Measurements from ENCODE around the gene LRRFIP2.
"Not testable (repeated sequence)": the region's sequence is repeated elsewhere in the genome, so short reads cannot be mapped to it uniquely, and the experiment has no call there.

The LRRFIP2 gene

DNA sequence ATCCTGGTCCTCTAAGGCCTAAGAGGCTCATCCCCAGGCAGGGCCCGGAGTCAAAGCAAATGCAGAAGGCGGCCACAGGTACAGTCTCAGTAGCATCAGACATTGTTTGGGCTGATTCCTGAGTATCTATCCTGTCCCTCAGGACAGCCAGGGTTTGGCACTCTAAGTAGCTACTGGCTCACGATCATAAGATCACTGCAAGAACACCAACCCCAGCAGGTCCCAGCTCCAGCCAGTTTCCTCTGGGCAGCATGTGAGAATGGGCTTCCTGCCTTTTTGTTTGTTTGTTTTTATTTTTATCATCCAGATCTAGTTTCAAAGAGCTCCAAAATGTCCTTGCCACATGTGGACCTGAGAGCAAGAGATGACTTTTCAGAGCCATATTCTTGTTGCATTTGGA lies 32.7 kb downstream of the LRRFIP2 start:
- DNase-seq = no peak

DNA sequence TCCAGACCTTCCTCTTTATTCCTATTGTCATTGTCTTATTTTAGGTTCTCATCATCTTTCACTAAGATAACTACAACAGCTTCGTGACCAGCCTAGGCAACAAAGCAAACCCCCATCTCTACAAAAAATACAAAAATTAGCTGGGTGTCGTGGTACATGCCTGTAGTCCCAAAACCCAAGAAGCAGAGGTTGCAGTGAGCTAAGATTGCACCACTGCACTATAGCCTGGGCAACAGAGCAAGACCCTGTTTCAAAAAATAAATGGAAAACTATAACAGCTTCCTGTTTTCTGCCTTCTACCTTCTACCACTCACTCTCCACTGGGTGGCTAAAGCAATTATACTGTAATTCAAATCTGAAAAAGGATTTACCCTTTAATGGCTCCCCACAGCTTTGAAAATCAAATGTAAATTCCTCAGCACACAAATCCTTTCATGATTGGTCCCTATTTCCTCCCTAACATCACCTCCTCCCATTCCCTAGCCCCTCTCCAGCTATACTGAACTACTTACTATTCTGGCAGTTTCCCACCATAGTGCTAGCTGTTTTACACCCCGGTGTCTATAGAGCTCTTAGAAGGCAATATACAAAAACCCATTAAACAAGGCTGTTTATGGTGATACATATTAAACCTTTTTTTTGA lies 33.4 kb downstream of the LRRFIP2 start:
- DNase-seq = no peak

DNA sequence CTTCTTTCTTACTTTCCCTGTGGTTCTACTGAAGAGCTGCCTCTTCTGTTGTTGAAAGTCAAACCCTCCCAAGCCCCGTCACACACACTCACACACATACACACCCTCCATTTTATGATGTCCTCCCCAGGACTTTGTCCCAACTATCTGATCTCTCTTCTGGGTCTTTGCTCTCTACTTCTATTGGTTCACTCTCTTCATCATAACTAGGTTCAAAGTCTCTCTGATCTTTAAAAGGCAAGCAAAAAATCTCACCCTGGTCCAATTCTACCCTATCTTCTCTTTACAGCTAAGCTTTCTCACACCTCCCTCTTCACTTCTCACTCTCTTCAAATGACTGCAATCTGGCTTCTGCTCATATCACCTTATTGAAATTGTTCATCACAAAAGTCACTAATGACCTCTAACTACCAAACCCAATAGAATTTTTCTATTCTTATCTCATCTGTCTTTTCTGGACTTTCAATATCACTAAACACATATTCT lies 34.8 kb downstream of the LRRFIP2 start:
- no peak for DNase-seq

DNA sequence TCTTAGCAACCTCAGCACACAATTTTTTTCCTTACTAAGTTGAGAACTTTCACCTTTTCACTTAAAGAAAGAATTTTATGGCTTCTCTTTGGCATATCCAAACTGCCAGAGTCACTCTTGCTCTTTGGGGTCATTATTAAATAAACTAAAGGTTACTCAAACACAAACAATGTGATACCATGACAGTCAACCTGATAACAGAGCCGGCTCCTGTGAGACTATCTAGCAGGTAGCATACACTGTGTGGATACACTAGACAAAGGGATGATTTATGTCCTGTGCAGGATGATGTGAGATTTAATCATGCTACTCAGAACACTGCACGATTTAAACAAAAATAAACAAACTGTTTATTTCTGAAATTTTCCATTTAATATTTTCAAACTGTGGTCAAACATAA lies 35.6 kb downstream of the LRRFIP2 start:
- DNase-seq = no peak

DNA sequence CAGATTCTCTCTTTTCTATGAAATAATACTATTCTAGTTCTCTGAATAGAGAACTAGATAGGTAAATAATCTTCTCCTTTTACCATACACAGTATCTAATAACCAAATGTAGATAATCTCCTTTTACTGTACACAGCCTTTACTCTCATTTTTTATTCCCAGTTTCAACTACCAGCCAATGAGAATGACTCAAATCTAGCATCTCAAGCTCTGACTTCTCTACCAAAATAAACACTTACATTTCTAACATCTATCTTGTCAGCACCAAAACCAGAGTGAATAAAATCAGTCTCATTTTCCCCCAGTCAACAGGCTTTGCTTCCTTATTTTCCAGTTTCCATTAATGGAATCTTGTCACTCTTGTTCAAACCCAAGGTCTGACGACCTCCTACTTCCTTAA lies 36.9 kb downstream of the LRRFIP2 start:
- DNase-seq = no peak

DNA sequence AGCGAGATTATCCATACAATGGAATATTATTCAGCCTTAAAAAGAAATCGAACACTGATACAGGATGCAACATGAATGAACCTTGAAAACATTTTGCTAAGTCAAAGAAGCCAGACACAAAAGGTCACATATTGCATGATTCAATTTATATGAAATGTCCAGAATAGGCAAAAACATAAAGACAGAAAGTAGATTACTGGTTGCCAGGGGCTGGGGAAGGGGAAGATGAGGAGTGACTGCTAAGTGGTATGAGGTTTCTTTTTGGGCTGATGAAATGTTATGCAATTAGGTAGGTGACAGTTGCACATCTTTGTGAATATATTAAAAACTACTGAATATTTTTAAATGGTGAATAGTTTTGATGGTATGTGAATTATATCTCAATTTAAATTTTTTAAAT lies 38.3 kb downstream of the LRRFIP2 start:
- DNase-seq = no peak

DNA sequence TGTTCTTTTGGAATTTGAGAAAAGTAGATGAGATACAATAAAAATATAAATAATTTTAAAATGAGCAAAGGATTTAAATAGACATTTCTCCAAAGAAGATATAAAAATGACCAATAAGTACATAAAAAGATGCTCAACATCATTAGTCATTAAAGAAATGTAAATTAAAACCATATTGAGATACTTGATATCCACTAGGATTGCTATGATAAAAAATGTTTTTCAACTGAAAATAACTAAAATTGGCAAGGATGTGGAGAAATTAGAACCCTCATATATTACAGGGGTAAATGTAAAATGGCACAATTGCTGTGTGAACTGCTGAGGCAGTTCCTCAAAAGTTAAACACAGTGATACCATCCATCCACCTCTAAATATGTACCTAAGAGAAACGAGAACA lies 38.8 kb downstream of the LRRFIP2 start:
- DNase-seq = no peak

DNA sequence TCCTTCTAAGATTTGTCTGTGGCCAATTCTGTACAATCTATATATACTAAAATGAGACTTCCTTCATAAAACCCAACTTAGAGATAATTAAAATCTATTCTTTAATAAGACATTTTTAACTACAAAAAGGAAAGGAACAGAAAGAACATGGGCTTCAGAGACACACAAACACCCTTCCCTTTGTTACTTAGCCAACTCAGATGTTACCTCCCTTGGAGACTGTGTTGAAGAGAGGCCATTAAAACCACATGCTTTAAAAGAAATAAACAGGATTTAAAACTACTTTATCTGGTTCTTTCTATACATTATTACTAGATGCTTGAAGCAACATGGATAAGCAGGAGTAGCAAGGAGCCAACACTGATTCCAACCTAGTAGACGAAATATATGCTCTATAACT lies 42.0 kb downstream of the LRRFIP2 start:
- no peak for DNase-seq

DNA sequence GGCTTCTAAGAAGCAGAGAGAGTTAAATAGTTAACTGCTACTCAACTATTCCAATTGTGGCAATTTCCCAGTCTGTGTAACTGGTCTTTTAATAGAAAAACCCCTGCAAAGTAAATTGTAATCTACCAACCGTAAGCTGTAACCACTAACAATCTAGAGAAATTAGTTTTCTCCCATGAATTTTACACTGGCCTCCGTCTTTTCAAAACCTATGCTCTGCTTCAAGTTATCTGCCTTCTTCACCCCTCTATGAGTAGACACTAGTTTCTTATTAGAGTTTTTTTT lies 42.6 kb downstream of the LRRFIP2 start:
- no peak for DNase-seq

DNA sequence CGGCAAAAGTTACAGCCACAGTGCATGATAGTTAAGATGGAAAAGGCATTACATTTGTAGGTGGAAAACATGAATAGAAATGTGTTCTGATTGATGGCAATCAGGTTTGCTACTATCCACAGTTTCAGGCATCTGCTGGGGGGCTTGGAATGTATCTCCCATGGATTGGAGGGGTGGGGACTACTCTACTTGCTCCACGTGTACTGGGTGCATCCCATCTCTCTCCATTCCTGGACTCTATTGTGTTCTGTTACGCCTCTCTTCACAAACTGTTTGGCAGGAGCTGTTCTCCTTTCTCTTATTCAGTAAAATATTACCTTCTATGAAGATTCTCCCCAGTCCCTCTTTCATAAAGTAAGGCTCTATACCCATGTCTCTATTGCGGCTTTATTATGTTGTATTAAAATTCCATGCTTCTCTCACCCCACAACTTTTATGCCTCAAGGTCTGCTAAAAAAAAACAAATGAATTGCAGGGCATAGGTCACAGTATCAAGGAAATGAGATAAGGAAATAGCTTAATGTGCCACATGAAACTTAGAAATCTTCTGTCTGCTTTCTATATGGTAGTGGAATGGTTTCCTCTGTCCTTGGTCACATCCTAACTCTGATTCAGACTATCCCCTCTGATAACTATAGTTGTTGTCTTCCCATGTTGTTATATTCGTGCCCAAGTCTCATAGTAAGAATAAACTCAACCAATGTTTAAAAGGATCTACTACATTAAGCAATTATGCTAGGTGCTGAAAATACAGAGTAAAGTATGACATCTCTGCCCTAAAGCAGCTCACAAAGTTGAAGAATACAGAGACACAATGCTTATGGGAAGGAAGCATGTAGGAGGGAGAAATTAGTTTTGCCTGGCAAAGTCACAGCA lies 43.2 kb downstream of the LRRFIP2 start:
- no peak for DNase-seq

DNA sequence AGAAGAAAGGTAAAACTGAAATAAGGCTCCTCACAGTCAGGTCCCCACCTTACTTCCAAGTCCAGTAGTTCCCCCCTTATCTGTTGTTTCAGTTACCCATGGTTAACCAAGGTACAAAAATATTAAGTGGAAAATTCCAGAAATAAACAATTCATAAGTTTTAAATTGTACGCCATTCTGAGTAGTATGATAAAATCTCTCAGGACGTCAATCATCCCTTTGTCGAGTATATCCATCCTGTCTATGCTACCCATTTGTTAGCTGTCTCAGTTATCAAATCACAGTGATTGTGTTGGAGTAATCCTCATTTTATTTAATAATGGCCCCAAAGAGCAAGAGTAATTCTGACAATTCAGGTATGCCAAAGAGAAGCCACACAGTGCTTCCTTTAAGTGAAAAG lies 43.9 kb downstream of the LRRFIP2 start:
- no peak for DNase-seq

DNA sequence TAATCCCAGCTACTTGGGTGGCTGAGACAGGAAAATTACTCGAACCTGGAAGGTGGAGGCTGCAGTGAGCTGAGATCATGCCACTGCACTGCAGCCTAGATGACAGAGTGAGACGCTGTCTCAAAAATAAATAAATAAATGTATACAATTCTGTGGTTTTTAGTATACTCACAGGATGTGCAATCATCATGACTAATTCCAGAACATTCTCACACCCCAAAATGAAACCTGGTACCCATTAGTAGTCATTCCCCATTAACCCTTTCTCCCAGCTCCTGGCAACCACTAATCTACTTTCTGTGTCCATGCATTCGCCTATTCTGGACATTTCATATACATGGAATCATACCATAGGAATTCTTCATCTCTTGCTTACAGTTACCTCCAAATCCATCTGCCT lies 44.5 kb downstream of the LRRFIP2 start:
- DNase-seq = no peak

DNA sequence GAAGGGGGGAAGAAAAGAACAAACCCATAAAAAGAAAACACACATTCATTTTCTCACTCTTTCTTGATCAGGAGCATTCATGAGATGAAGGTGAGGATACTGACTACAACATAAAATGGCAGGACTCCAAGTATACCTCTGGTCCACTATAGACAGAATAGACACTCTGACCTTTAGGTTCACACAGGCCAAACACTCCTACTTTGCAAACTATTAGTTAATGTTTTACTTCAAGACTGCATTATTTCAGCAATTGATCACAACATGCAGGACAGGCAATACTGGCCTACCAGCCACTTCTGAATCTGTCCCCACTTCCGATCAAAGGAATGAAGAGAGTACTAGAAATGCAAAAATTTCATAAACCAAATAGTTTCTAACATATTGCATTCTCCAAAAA lies 47.0 kb downstream of the LRRFIP2 start:
- DNase-seq = no peak

DNA sequence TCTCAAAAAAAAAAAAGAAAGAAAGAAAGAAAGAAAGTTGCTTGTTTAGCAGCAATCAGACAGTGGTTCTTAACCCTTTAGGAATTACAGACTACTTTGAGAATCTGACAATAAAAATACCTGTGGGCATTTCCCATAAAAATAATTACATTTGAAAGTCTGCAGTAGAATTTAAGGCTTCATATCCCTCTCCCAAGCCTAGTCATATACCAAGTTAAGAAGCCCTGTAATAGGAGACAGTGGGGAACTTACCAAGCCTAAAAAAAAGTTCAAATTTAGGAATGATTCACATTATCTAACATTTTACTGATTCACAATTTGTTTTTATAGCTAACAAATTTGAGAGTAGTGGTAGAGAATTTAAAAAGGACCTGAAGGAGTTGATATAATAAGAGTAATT lies 47.5 kb downstream of the LRRFIP2 start:
- DNase-seq = no peak

DNA sequence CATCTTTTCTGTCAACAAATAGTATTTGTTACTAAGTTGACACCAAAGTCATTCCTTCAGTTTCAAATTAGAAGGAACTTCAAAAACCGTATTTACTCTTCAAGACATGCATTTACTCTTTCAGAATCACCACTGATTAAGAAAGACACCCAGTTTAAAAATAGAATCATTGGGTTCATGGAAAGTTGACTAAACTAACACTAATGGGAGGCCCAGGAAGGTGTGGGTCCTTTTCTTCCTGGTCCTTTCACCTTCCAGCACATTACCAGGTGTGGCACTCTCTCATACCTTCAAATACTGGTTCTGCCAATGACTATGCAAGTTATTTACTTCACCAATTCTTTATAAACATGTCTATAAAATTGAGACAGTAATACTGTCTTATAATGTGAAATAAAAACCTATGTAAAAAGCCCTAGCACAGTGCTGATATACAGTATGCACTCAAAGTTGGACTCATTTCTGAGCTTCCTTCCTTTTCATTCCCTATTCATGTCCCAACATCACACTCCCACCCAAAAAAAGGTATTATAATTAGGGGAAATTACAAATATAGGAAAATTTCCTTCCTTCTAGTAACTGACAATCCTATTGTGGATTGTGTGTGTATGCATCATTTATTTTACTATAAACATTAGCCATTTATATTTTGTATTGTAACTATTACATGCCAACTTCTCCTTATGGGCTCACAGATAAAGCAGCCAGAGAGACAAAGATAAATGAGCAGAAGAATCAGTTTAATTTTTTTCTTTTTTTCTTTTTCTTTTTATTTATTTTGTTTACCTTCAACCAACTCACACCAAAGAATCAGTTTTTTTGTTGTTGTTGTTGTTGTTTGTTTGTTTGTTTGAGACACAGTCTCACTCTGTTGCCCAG lies 48.9 kb downstream of the LRRFIP2 start:
- DNase-seq = no peak

DNA sequence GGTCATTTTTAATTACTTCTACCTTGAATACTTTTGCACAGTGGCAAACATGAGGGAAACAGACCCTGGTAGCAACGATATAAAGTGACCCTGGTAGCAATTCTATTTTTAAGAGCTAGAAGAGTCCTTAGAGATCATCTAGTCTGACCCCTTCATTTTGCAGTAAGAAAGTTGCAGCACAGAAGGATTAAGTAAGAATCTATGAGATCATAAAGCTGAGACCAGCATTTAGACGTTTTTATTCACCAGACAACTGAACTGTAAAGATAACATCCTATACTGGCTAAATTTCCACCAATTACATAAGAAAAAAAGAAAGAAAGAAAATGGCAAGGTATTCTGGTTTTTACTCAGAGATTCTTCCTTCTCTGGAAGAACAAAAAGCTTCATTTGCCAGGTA lies 49.9 kb downstream of the LRRFIP2 start:
- no peak for DNase-seq

DNA sequence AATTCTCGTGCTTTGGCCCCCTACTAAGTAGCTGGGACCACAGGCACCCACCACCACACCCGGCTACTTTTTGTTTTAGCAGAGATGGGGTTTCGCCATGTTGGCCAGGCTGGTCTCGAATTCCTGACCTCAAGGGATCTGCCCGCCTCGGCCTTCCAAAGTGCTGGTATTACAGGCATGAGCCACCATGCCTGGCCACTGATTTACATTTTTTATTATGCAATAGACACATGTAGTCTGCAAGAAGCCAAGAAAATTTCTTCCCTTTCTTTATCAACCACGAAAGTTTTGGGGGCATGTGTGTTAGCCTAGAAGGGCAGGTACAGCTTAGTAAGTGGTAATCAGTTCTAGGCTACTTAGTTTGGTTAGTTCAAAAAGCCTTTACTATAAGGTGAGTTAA lies 51.1 kb downstream of the LRRFIP2 start:
- no peak for DNase-seq

DNA sequence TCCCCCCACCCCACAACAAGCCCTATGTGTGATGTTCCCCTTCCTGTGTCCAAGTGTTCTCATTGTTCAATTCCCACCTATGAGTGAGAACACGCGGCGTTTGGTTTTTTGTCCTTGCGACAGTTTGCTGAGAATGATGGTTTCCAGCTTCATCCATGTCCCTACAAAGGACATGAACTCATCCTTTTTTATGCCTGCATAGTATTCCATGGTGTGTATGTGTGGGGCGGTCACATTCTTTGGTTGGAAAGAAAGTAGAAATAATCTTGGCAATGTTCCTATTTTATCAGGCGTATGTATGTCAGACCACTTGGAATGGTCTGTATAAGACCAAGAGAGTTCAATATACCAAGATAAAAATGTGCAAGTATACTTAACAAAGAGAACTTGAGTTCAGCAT lies 52.3 kb downstream of the LRRFIP2 start:
- not testable (repeated sequence) for DNase-seq

DNA sequence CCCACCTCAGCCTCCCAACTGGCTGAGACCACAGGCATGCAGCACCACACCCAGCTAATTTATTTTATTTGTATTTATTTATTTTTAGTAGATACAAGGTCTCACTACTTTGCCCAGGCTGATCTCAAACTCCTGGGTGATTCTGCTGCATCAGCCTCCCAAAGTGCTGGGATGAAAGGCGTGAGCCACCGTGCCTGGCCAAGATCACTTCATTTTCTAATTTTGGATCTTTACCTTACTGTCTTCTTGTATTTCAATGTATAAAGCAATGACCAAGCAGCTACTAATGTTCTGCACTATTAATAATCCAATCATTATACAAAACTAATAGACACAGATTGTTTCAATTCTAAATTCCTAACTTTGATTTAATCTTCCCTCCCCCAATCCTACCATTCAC lies 56.2 kb downstream of the LRRFIP2 start:
- DNase-seq = no peak

DNA sequence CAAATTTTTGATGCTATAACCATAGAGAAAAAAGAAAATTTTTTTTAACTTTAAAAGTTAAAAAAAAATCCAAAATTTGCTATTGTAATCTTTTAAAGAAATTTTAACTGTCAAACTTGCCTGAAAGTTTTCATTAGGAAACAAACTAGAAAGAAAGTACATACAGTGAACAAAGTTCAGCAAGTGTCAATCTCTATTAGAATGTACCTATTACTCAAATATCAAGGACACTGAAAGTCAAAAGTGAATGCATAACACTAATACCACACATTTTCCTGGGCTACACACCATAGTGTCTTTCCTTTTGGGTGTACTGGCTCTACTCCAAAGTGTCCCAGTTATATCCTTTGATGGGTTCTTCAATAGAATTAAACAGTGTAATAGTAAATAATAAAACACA lies 56.8 kb downstream of the LRRFIP2 start:
- DNase-seq = no peak

DNA sequence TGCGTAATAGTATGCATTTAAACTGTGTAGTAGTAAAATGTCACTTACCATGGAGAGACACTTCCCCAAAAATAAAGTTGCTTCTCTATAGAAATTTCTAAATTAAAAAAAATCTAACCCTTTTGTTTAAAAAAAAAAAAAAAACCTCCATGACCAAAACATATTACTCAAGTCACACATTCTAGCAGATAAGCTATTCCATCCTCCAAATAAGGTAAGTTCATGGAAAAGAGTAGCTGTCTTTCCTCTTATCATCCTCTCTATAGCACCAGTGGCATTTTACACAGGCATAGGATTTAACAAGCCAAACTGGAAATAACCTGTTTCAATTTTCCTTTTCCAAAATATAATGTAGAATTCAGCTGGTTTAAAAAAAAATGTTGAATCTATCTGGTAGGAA lies 57.4 kb downstream of the LRRFIP2 start:
- no peak for DNase-seq

DNA sequence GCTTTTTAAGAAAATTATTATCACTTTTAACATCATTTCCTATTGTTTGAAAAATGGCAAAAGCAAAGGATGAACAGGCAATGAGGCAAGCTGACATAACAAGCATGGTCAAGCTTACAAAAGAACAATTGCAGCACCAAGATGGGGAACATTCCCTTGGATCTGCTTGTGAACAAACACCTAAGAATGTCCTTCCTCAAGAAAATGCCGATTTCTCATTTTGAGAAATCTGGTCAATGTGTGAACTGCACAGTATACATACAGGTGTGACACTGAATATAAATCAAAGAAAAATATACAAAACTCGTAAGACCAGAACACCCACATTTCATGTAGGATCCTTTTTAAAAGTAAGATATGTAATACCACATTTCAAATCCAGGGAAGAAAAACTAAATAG lies 58.9 kb downstream of the LRRFIP2 start:
- no peak for DNase-seq

DNA sequence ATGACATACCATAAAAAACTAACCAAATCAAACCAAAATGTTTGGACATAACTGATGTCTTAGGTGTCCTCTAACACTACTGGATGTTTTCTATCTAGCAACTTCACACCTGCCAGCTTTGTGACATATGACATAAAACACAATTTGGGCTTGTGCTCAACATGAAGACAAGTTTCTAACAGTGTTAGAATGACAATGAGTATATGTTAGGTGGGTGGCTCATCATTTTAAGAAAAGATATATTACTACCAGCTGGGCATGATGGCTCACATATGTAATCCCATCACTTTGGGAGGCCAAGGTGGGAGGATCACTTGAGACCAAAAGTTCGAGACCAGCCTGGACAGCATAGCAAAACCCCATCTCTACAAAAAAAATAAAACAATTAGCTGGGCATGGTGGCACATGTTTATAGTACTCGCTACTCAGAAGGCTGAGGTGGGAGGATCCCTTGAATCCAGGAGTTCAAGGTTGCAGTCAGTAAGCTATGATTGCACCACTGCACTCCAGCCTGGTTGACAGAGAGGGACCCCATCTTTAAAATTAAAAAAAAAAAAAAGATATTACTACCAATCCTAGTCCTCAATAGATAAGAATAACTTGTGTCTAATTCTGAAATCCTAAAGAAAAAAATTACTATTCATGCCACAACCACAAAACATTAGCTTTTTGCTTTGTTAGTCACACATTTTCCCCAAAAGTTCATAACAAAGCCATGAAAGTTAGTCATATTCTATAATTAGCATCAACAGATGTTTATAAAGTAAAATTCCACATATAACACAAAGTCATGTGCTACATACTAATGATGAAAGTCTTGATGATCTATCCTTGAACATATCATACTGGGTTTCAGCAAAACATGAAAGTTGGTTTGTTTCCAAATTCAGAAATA lies 59.9 kb downstream of the LRRFIP2 start:
- no peak for DNase-seq

Measured in NCI-H510A treated with DMSO at 0.1 percent for 48 hours (cell line).